HFF-Myc (cell line): Measurements from ENCODE around the gene LRRC3.

Source experiments
- DNase-seq: peaks from one replicate; pipeline ENCODE4 v3.0.0-alpha.2; 2011; ENCODE audit warnings: low read depth; ENCODE audit errors: extremely low read depth
- H3K4me3 ChIP-seq: replicated peaks from 2 replicates; pipeline ENCODE4 v1.5.1; 2011; ENCODE audit warnings: low read depth, mild to moderate bottlenecking, control low read depth, low read length
- TF ChIP-seq, protein P1 (sequence below): IDR thresholded peaks from 2 replicates; pipeline ENCODE4 v1.5.1; 2012; ENCODE audit warnings: mild to moderate bottlenecking, low read depth, low read length, control low read depth; ENCODE audit errors: missing control alignments

LRRC3 gene

DNA sequence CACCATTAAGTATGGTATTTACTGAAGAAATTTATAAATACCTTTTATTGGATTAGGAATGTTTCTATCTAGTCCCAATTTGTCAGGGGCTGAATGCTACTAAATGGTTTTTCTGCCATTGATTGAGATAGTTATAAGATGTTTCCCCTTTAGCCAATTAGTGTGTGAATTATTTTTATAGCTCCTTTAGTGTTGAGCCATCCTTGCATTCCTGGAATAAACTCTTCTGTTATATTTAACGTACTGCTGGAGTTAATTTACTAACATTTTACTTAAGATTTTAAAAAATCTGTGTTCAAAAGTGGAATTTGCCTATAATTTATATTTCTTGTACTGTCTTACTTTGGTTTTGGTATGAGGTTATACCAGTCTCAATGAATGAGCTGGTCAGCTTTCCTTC, 25.4 kb upstream of the LRRC3 start:
- H3K4me3 ChIP-seq = no peak overlapping the region
- no peak for DNase-seq
- TF ChIP-seq, protein P1, sequence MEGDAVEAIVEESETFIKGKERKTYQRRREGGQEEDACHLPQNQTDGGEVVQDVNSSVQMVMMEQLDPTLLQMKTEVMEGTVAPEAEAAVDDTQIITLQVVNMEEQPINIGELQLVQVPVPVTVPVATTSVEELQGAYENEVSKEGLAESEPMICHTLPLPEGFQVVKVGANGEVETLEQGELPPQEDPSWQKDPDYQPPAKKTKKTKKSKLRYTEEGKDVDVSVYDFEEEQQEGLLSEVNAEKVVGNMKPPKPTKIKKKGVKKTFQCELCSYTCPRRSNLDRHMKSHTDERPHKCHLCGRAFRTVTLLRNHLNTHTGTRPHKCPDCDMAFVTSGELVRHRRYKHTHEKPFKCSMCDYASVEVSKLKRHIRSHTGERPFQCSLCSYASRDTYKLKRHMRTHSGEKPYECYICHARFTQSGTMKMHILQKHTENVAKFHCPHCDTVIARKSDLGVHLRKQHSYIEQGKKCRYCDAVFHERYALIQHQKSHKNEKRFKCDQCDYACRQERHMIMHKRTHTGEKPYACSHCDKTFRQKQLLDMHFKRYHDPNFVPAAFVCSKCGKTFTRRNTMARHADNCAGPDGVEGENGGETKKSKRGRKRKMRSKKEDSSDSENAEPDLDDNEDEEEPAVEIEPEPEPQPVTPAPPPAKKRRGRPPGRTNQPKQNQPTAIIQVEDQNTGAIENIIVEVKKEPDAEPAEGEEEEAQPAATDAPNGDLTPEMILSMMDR = no peak

DNA sequence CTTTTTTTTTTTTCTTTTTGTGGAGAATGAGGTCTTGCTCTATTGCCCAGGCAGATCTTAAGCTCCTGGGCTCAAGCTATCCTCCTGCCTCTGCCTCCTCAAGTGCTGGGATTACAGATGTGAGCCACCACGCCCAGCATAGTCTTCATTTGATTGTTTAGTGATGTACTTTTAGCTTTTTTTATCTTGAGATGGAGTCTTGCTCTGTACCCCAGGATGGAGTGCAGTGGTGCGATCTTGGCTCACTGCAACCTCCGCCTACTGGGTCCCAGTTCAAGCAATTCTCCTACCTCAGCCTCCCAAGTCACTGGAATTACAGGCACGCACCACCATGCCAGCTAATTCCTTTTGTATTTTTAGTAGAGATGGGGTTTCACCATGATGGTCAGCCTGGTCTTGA, 24.0 kb upstream of the LRRC3 start:
- no peak for DNase-seq
- TF ChIP-seq, protein P1 = no peak
- H3K4me3 ChIP-seq = no peak overlapping the region

DNA sequence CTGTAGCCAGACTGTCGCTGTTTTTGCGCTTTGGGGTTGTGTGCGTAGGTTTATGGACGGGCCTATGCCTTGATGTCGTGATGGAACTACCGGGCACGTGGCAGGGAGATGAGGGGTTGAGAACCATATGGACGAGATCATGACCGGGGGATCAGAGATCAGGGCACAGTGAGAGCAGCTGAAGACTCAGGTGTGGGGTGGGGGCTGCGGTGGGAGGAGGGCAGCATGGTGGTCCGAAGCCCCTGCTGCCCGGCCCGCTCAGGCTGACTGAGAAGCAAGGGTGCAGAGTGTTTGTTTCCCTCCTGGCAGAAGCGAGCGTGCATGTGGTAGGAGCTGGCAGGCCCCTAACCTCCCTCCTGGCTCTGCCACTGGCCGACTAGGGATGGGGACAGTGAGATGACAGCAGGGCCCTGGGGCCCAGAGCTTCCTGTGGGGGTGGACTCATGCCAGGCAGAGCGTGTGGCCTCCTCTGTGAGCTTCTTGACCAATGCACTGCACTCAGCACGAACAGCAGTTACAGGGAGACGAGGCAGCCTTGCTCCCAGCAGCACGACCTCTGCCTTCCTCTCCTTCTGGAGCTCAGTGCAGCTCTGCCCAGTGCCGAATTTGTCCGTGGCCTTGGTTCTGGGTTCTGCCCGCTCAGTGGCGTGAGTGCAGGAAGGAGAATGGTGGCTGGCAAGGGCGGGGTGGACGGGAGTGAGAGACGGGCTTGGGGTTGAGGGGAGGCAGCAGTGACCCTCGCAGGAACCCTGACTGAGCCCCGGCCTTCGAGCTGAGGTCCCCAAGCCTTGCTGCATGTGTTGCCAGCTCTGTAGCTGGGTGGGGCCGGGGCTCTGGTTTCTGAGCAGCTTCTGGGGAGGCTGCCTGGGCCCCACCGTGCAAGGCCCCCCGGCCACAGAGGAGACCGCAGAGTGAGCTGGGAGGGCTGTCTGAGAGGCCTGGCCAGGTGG, 22.2 kb upstream of the LRRC3 start:
- TF ChIP-seq, protein P1 = no peak
- H3K4me3 ChIP-seq = no peak overlapping the region
- DNase-seq = no peak

DNA sequence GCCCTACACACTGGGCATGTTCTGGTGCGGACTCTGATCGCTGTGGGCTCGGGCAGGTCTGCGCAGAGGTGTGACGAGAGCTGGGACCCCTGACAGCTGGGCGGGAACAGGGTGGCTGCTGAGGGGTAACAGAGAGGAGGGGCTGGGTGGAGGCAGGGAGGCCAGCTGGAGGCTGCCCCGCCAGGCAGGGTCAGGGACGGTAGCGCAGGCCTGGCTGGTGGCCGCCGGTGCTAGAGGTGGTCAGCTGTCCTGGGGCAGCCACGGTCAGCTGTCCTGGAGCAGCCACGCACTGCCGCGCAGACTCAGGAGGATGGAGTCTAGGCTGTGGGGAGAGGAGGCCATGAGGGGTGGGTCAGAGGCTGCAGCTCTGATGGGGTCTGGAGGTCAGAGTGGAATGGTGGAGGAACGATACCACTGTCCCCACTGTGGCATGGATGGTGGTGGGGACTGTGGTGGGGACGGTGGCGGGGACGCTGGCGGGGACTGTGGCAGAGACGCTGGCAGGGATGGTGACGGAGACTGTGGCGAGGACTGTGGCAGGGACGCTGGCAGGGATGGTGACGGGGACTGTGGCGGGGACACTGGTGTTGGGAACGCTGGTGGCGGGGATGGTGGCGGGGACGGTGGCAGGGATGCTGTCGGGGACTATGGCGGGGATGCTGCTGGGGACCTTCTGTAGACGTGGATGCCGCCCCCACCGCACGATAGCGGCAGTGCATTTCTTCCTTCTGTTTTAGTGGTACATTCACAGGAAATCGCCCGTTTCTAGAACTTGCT, 21.3 kb upstream of the LRRC3 start:
- H3K4me3 ChIP-seq = no peak overlapping the region
- TF ChIP-seq, protein P1 = no peak
- no peak for DNase-seq

DNA sequence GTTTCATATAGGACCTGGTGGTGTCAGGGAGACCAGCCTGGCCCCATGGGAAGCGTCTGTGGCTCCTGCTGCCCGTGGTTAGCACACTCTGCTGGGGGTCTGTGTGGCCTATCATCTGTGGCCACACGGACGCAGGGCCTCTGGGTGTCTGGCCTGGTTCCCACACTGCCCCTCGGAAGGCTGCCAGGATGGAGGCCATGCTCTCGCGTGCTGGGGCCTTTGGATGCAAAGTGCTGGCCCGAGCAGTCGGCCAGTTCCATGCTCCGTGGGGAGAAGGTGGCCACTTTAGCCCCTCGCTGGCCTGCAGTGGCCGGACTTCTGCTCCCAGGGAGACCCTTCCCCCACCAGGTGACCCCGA, 20.8 kb upstream of the LRRC3 start:
- DNase-seq = no peak
- TF ChIP-seq, protein P1 = no peak
- H3K4me3 ChIP-seq = no peak overlapping the region

DNA sequence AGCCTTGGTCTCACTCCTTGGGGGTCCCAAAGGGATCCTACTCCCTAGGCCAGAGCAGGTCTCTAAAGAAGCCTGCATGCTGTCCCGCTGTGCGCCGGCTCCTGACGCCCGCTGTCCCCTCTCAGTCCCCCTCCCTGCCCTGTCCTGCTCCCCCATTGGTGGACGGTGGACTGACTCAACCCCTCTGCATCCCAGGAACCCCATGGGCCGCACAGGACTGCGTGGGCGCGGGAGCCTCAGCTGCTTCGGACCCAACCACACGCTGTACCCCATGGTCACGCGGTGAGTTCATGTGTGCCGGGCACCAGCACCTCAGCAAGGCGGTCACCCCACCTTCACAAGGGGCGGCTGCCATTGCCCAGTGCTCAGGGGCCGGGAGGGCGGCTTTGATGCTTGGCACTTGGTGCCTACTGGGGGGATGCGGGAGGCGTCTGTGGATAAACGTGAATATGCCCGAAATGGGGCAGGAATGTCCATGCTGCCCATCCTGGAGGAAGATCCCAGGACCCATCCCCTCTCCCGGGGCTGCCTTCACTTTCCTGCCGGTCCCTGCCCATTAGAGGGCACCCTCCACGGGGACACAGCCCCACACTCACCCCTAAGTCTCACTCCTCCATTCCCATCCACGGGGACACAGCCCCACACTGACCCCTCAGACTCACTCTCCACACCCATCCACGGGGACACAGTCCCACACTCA, 20.2 kb upstream of the LRRC3 start:
- H3K4me3 ChIP-seq = no peak overlapping the region
- DNase-seq = no peak
- TF ChIP-seq, protein P1 = no peak
